Prostate gland (tissue), 2 donors: ENCODE measurements around the gene CLN5.

Experiments
- CTCF ChIP-seq, 4 experiments: fragments of 200-600 bp in 2 of 4; fragments of 450-650 bp in 2 of 4; sonication (generic) in 2 of 4; IDR thresholded peaks; 1 replicate in 3 of 4; 2 replicates in 1 of 4; pipeline ENCODE4 v1.5.1; 2016 to 2019; ENCODE audit warnings: antibody characterized with exemption in 4 of 4, mild to moderate bottlenecking in 2 of 4, moderate library complexity in 2 of 4
- POLR2A ChIP-seq: fragments of 450-650 bp; IDR thresholded peaks from one replicate; pipeline ENCODE4 v1.6.1; 2016; ENCODE audit warnings: antibody characterized with exemption, mild to moderate bottlenecking
- POLR2AphosphoS5 ChIP-seq: sonication (generic); formaldehyde crosslinking; IDR thresholded peaks from one replicate; pipeline ENCODE4 v1.6.1; 2017; ENCODE audit warnings: antibody characterized with exemption

DNA sequence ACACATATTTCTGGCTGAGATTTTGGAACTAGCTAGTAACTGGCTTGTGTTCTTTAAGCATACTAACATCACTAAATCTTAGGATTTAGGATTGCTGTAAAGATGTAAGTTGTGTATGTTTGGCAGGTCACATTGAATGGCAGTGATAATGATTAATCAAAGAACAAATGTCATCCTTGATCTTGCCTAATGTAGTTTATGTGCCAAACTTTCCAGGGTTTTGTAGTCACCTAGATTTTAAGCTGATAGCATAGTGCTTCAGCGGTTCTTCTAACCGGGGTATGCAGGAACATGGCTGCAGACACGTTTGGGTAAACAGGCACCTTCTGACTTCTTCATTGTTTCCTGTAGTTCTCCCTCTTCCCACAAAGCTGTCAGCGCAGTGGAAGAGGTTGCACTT lies 9.7 kb downstream of the CLN5 start:
- TF ChIP-seq CTCF (IDR thresholded peaks at IDR 0.05) (no peak), POLR2A (no peak), POLR2AphosphoS5 (no peak)
